Activated T-cell treated with anti-CD3 and anti-CD28 coated beads, Interleukin-2, amount 50 U/mL, for 72 hours (primary cell): ENCODE results near the gene NDUFS5. TPM values are rescaled to one million over a fixed set of nuclear protein-coding genes. Genes with fewer than 3 reads are reported as not detected.
"Not testable (repeated sequence)": the region's sequence is repeated elsewhere in the genome, so short reads cannot be mapped to it uniquely, and the experiment has no call there.

Source experiments
- ATAC-seq, 2 donors: fragments of 150-1000 bp; cut with Tn5 transposase; replicated peaks in 1 of 2; 2 replicates each; pipeline ENCODE4 v1.10.0; 2021; ENCODE audit warnings: moderate library complexity in 2 of 2, mild to moderate bottlenecking in 1 of 2
- DNase-seq, 2 donors: peaks; one replicate each; pipeline ENCODE4 v3.0.0; 2021 to 2022; ENCODE audit warnings: mixed read lengths in 1 of 2
- H3K27ac Mint-ChIP-seq: one replicate; pipeline ENCODE4 v1.8.0; 2022; ENCODE audit warnings: mild to moderate bottlenecking, moderate library complexity, mixed read lengths
- H3K27me3 Mint-ChIP-seq: one replicate; pipeline ENCODE4 v1.8.0; 2022; ENCODE audit warnings: low read depth, mixed read lengths
- H3K36me3 Mint-ChIP-seq, 2 donors: one replicate each; pipeline ENCODE4 v1.8.0; 2022; ENCODE audit warnings: mixed read lengths in 2 of 2, mild to moderate bottlenecking in 1 of 2; ENCODE audit not compliant: insufficient read depth in 2 of 2
- H3K4me1 Mint-ChIP-seq: one replicate; pipeline ENCODE4 v1.8.0; 2022; ENCODE audit warnings: low read depth, mixed read lengths
- H3K4me3 Mint-ChIP-seq, 2 donors: one replicate each; pipeline ENCODE4 v1.8.0; 2022; ENCODE audit warnings: mild to moderate bottlenecking in 2 of 2, mixed read lengths in 2 of 2, moderate library complexity in 2 of 2
- H3K9me3 Mint-ChIP-seq, 2 donors: one replicate each; pipeline ENCODE4 v1.8.0; 2022; ENCODE audit warnings: mixed read lengths in 2 of 2
- total RNA-seq, 2 donors: library from RNA; stranded (reverse); gene quantifications; one replicate each; pipeline ENCODE4 v1.2.3, GENCODE V29; 2022

The NDUFS5 gene
- total RNA-seq, 2 donors from 2014 or later, result 88.7 to 89.1 TPM

- no peak for ATAC-seq
- Mint-ChIP-seq H3K27me3 (no peaks in the 10 kb centered on the region), H3K36me3 (peaks cover 11 to 23% of the 10 kb centered on the region in 2 donors), H3K9me3 (no peaks in the 10 kb centered on the region), H3K4me3 (peak overlapping the region; percentile 90 to 94), H3K4me1 (peaks cover 42% of the 10 kb centered on the region), H3K27ac (peak overlapping the region; percentile 92)
- DNase-seq, result no peak
Measured at GRCh38 chr1:39026866-39027507, 837 bp downstream of the NDUFS5 start.

GRCh38 chr1:39034114-39034654 is 8.0 kb downstream of the NDUFS5 start:
- DNase-seq, result no peak
- ATAC-seq, result no peak
- Mint-ChIP-seq H3K9me3 (no peaks in the 10 kb centered on the region), H3K27ac (peak overlapping the region; percentile 89), H3K4me1 (peaks cover 47% of the 10 kb centered on the region), H3K36me3 (peaks cover 16 to 34% of the 10 kb centered on the region in 2 donors), H3K27me3 (no peaks in the 10 kb centered on the region), H3K4me3 (peak overlapping the region; percentile 73 to 93)

GRCh38 chr1:39036678-39037077 is 10.5 kb downstream of the NDUFS5 start:
- H3K27me3 Mint-ChIP-seq, result no peaks in the 10 kb centered on the region
- peaks cover 12 to 26% of the 10 kb centered on the region in 2 donors for H3K36me3 Mint-ChIP-seq
- H3K27ac Mint-ChIP-seq, result no peak overlapping the region
- no peaks in the 10 kb centered on the region for H3K9me3 Mint-ChIP-seq
- H3K4me1 Mint-ChIP-seq, result peaks cover 41% of the 10 kb centered on the region
- H3K4me3 Mint-ChIP-seq, result no peak overlapping the region
- ATAC-seq, result no peak
- DNase-seq, result no peak

GRCh38 chr1:39043513-39043912 is 17.4 kb downstream of the NDUFS5 start:
- H3K9me3 Mint-ChIP-seq, result no peaks in the 10 kb centered on the region
- no peak for DNase-seq
- no peak for ATAC-seq
- peaks cover 5% of the 10 kb centered on the region for H3K4me1 Mint-ChIP-seq
- H3K4me3 Mint-ChIP-seq, result no peak overlapping the region
- H3K27ac Mint-ChIP-seq, result no peak overlapping the region
- peaks cover 2 to 12% of the 10 kb centered on the region in 2 donors for H3K36me3 Mint-ChIP-seq
- H3K27me3 Mint-ChIP-seq, result no peaks in the 10 kb centered on the region

- peaks cover 2 to 7% of the 10 kb centered on the region in 2 donors for H3K36me3 Mint-ChIP-seq
- no peaks in the 10 kb centered on the region for H3K9me3 Mint-ChIP-seq
- H3K4me1 Mint-ChIP-seq, result no peaks in the 10 kb centered on the region
- H3K27ac Mint-ChIP-seq, result no peak overlapping the region
- no peak for DNase-seq
- no peak for ATAC-seq
- no peak overlapping the region for H3K4me3 Mint-ChIP-seq
- H3K27me3 Mint-ChIP-seq, result no peaks in the 10 kb centered on the region
Measured at GRCh38 chr1:39044762-39045161, 18.6 kb downstream of the NDUFS5 start.

GRCh38 chr1:39045231-39045630 is 19.1 kb downstream of the NDUFS5 start:
- Mint-ChIP-seq H3K27me3 (no peaks in the 10 kb centered on the region), H3K27ac (no peak overlapping the region), H3K4me1 (no peaks in the 10 kb centered on the region), H3K4me3 (no peak overlapping the region), H3K9me3 (no peaks in the 10 kb centered on the region), H3K36me3 (peaks cover 2 to 7% of the 10 kb centered on the region in 2 donors)
- no peak for ATAC-seq
- no peak for DNase-seq

- H3K4me3 Mint-ChIP-seq, result no peak overlapping the region
- H3K9me3 Mint-ChIP-seq, result no peaks in the 10 kb centered on the region
- DNase-seq (no peak), ATAC-seq (no peak)
- H3K27me3 Mint-ChIP-seq, result no peaks in the 10 kb centered on the region
- H3K4me1 Mint-ChIP-seq, result no peaks in the 10 kb centered on the region
- H3K27ac Mint-ChIP-seq, result no peak overlapping the region
- H3K36me3 Mint-ChIP-seq, result peaks cover 2 to 7% of the 10 kb centered on the region in 2 donors
Measured at GRCh38 chr1:39046613-39047210, 20.6 kb downstream of the NDUFS5 start.

GRCh38 chr1:39047374-39048229 is 21.5 kb downstream of the NDUFS5 start:
- ATAC-seq, result peak in 1 of 2 donors; percentile 88
- no peak for DNase-seq
- no peaks in the 10 kb centered on the region for H3K4me1 Mint-ChIP-seq
- H3K27ac Mint-ChIP-seq, result no peak overlapping the region
- peaks cover 2 to 6% of the 10 kb centered on the region in 2 donors for H3K36me3 Mint-ChIP-seq
- H3K27me3 Mint-ChIP-seq, result no peaks in the 10 kb centered on the region
- no peaks in the 10 kb centered on the region for H3K9me3 Mint-ChIP-seq
- H3K4me3 Mint-ChIP-seq, result no peak overlapping the region

GRCh38 chr1:39048745-39049370 is 22.7 kb downstream of the NDUFS5 start:
- no peaks in the 10 kb centered on the region for H3K36me3 Mint-ChIP-seq
- no peaks in the 10 kb centered on the region for H3K4me1 Mint-ChIP-seq
- no peak overlapping the region for H3K4me3 Mint-ChIP-seq
- H3K27me3 Mint-ChIP-seq, result no peaks in the 10 kb centered on the region
- H3K27ac Mint-ChIP-seq, result no peak overlapping the region
- no peak for ATAC-seq
- no peak for DNase-seq
- H3K9me3 Mint-ChIP-seq, result no peaks in the 10 kb centered on the region

- DNase-seq, result no peak
Measured at GRCh38 chr1:39050001-39050400, 23.9 kb downstream of the NDUFS5 start.

GRCh38 chr1:39051193-39051850 is 25.2 kb downstream of the NDUFS5 start:
- DNase-seq, H3K4me1 Mint-ChIP-seq, H3K36me3 Mint-ChIP-seq, H3K9me3 Mint-ChIP-seq, ATAC-seq, H3K27me3 Mint-ChIP-seq, H3K4me3 Mint-ChIP-seq: not testable (repeated sequence)
- peak overlapping the region; percentile 82 for H3K27ac Mint-ChIP-seq

More at GRCh38 chr1:39050001-39050400, 23.9 kb downstream of the NDUFS5 start:
- Mint-ChIP-seq H3K27ac (no peak overlapping the region), H3K4me1 (no peaks in the 10 kb centered on the region), H3K9me3 (no peaks in the 10 kb centered on the region), H3K27me3 (no peaks in the 10 kb centered on the region), H3K36me3 (no peaks in the 10 kb centered on the region), H3K4me3 (no peak overlapping the region)
- no peak for ATAC-seq

GRCh38 chr1:39051956-39052355 is 25.8 kb downstream of the NDUFS5 start:
- Mint-ChIP-seq H3K36me3 (no peaks in the 10 kb centered on the region), H3K27me3 (no peaks in the 10 kb centered on the region), H3K9me3 (no peaks in the 10 kb centered on the region), H3K4me1 (no peaks in the 10 kb centered on the region), H3K4me3 (no peak overlapping the region), H3K27ac (no peak overlapping the region)
- DNase-seq (no peak), ATAC-seq (no peak)
